NCI-H1092 treated with DMSO at 0.1 percent for 48 hours (cell line): Measurements from ENCODE around the gene RHO.
"Not testable (repeated sequence)": the region's sequence is repeated elsewhere in the genome, so short reads cannot be mapped to it uniquely, and the experiment has no call there.

Experiments
- DNase-seq: peaks from one replicate; lab custom pipeline; 2025; lab: John Stamatoyannopoulos, UW

The RHO gene

DNA sequence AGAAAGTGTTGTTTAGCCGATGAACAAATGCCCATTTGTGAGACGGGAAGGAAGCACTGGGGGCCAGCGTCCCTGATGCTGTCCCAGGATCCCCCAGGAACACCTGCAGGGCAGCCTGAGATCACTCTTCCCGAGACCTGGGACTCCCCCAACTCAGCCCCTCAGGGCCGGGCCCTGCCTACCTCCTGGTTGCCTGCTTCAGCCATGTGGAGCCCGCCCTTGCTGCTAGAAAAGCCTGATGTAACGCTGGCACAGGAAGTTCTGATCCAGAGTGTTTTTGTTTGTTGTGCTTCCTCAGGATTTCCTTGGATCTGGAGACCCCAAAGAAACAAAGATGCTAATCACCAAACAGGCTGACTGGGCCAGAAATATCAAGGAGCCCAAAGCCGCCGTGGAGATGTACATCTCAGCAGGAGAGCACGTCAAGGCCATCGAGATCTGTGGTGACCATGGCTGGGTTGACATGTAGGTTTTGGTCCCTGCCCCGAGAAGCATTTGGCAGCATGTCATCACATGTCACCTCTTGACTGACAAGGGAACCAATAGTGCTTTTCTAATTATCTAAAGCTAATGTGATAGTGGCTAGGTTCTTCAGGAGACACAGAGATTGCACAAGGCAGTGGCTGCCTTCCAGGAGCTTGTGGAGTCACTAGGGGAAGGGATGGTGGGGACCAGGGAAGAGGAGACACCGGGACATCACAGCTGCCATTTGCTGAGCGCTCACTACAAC is 28.7 kb upstream of the RHO start:
- not testable (repeated sequence) for DNase-seq

DNA sequence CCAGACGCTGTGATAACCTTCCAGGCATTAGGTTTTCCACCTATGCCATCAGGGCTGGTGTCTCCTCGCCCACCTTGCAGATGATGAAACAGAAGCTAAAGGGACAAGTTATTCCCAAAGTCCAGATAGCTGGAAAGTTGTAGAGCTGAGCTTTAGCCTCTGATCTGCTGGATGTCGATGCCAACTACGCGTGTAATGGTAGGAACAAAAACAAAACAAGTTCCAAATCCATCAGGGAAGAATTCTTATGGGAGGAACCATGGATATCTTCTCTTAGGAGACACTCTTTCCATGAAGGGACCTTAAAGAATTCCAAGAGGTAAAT is 28.1 kb upstream of the RHO start:
- no peak for DNase-seq

- no peak for DNase-seq
These were observed 26.8 kb upstream of the RHO start for GRCh38 chr3:129501630-129502029.

DNA sequence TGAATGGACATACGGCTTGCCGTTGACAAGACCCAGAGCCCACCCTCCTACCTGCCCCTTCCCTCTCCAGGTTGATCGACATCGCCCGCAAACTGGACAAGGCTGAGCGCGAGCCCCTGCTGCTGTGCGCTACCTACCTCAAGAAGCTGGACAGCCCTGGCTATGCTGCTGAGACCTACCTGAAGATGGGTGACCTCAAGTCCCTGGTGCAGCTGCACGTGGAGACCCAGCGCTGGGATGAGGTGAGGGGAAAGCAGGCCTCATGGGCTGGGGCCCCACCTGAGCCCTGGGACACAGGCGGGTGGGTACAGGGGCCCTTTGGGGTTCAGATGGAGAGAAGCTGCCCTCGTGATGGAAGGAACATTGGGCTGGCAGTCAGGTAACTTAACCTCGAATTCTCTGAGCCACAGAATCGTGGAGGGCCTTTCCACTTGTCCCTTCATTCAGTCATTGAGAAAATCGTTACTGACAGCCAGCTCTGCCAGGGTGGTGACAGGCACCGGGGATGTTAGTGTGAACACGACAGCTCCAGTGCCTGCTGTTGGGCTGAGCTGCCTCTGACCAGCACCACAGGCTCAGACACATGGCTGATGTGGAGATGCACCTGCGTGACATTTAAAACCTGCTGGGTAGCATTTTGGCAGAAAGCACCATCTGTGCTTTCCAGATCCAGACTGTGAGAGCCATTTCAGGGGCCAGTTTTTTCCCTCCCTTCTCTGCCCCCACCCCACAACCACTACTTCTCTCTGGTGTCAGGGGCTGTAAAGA is 25.6 kb upstream of the RHO start:
- DNase-seq: peak; percentile 91

DNA sequence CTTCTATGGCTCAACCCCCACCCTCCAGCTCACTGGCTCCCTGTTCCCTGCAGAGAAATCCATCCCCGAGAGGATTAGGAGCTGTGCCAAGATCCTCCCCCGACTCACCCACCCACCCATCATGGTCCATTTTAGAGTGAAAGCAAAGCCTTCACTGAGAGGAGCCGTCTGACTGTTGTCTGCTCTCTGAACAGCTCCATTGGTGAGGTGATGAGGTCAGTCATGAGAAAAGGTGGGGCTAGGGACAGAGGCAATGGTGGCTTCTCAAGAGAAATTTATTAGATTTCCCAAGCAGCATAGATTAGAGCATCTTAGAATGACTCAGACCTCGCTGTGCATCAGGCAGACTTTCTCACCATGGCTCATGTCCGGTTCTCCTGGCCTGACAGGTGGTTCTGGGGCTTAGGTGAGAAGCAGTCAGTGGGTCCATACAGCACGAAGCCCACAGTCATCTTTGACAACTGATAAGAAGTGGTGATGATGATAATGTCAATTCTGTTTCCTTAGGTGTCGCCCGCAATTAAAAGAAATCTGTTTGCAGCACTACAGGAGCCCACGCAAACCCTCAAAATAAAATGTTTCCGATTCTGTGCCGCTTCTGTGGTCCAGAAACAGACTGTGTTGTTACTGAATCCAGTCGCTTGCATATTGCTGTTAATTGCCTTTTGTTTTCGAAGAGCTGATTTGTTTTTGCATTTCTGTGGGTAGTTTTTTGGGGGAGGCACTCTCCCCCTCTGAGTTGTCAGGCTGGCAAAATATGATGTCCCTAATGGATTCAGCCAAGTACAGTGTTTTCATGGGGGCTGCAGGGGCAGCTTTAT is 24.8 kb upstream of the RHO start:
- DNase-seq: peak; percentile 91

- DNase-seq: no peak
These were observed 23.9 kb upstream of the RHO start for GRCh38 chr3:129504471-129505100.

GRCh38 chr3:129505341-129505740 is 23.1 kb upstream of the RHO start:
- DNase-seq: peak; percentile 62

GRCh38 chr3:129506231-129506742 is 22.2 kb upstream of the RHO start:
- DNase-seq: peak; percentile 96

- peak; percentile 58 for DNase-seq
These were observed 21.1 kb upstream of the RHO start for GRCh38 chr3:129507181-129507831.

DNA sequence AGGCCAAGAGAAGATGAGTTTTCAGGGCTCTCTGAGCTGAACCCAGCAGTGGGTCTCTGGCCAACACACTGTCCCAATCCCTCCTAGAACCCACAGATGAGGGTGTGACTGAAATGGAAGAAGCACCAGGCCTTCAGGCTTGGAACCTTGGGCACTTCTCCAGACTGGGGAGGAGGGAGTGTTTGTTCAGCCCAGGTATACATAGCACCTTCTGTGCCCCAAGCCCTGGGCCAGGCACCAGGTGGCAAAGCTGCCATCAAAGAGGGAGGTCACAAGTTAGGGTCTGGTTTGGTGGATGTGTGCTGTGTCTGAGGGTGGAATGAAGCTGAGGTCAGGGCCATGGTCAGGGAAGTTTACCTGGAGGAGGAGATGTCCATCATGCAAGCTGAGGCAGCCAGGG is 15.8 kb upstream of the RHO start:
- DNase-seq: no peak

DNA sequence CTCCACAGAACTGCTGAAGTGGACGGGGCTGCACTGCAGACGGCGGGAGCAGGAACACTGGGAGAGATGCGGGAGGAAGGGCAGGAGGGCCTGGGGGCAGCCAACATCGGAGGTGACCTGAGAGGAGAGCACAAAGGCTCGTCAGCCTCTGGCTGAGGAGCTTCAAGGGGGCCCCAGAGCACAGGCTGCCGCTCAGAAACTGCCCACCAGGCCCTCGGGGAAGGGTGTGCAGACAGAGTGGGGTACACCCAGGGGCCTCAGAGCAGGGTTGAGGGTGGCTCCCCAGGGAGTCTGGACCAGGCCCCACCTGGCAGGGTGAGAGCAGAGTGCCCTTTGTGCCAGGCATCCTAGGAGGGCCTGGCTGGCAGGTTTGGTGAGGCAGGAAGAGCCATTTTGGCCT is 14.7 kb upstream of the RHO start:
- no peak for DNase-seq

DNA sequence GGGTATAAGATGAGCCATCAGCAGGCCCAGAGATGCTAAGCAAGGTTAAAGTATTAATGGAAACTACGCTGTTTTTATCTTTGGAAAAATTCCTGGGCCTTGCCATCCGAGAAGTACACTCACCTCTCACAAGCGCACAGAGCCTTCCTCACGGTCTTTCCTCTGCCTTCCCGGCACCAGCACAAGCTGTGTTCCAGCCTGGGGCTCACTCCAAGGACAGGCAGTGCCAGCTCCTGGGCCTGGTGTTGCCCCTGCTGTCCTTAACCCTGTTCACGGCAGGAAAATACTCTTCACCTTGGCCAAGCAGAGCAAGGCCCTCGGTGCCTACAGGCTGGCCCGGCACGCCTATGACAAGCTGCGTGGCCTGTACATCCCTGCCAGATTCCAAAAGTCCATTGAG is 14.3 kb upstream of the RHO start:
- no peak for DNase-seq

- DNase-seq: no peak
These were observed 13.9 kb upstream of the RHO start for GRCh38 chr3:129514563-129514962.

- DNase-seq: not testable (repeated sequence)
These were observed 13.2 kb upstream of the RHO start for GRCh38 chr3:129515108-129515820.

- not testable (repeated sequence) for DNase-seq
These were observed 12.5 kb upstream of the RHO start for GRCh38 chr3:129515821-129516432.

GRCh38 chr3:129517516-129517915 is 10.9 kb upstream of the RHO start:
- no peak for DNase-seq

GRCh38 chr3:129518038-129518561 is 10.3 kb upstream of the RHO start:
- no peak for DNase-seq

DNA sequence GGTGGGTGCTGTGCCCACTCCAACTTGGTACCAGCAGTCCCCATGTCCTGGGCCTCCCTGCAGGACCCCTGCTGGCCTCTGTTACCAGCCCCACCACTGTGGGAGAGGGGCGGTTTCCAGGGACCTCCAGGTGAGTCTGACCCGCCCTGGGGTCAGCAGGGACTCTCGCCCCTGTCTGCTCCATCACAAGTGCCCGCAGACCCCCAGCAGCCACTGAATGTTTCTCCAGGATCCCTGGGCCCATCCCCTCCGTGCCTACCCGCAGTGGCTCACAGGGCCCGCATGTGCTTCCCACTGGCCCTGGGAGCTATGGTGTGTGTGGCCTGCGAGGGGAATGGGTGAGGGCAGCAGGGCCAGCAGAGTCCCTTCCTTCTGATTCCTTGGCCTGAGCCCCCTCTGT is 9.9 kb upstream of the RHO start:
- DNase-seq: no peak

DNA sequence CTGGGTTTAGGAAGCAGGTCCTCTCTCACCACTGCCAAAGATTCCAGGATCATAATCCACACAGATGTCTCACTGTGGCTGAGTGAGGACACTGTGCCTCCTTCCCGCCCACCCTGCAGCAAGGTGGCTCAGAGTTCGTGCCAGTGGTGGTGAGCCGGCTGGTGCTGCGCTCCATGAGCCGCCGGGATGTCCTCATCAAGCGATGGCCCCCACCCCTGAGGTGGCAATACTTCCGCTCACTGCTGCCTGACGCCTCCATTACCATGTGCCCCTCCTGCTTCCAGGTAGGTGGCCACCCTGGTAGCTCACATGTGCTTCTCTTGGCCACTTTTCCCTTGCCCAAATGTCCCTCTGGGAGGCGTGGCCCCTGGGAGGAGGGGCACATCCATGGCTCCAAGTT is 9.0 kb upstream of the RHO start:
- DNase-seq: no peak
